Measurements from ENCODE around the gene FECH. TPM values are rescaled to one million over a fixed set of nuclear protein-coding genes. Genes with fewer than 3 reads are reported as not detected.

The FECH gene
- total and polyA plus RNA-seq, 9 of the 15 experiments (the other 6 are each of a cell fraction or from before 2014, with no cell fraction given): 19.8 to 170 (median 56.8) TPM

DNA sequence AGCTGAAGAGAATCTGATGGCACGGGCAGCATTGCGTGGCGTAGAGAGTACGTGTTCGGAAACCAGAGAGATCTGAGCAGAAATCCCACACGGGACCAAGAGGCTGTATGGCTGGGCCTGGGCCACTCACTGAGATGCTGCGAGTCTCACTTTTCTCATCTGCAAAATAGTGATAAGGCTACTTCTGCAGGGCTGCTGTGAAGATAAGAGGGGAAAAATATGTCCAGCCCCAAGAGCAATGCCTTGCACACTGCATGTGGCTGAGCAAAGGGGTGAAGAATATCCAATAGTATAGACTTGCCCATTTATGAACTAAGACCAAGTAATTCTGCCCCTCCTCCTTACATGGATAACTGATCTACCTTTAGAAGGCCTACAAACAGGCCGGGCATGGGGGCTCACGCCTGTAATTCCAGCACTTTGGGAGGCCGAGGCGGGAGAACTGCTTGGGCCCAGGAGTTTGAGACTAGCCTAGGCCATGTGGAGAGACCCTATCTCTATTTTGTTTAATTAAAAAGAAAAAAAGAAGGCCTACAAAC, 3.1 kb downstream of the FECH start (continued):
- TF ChIP-seq, protein P1, sequence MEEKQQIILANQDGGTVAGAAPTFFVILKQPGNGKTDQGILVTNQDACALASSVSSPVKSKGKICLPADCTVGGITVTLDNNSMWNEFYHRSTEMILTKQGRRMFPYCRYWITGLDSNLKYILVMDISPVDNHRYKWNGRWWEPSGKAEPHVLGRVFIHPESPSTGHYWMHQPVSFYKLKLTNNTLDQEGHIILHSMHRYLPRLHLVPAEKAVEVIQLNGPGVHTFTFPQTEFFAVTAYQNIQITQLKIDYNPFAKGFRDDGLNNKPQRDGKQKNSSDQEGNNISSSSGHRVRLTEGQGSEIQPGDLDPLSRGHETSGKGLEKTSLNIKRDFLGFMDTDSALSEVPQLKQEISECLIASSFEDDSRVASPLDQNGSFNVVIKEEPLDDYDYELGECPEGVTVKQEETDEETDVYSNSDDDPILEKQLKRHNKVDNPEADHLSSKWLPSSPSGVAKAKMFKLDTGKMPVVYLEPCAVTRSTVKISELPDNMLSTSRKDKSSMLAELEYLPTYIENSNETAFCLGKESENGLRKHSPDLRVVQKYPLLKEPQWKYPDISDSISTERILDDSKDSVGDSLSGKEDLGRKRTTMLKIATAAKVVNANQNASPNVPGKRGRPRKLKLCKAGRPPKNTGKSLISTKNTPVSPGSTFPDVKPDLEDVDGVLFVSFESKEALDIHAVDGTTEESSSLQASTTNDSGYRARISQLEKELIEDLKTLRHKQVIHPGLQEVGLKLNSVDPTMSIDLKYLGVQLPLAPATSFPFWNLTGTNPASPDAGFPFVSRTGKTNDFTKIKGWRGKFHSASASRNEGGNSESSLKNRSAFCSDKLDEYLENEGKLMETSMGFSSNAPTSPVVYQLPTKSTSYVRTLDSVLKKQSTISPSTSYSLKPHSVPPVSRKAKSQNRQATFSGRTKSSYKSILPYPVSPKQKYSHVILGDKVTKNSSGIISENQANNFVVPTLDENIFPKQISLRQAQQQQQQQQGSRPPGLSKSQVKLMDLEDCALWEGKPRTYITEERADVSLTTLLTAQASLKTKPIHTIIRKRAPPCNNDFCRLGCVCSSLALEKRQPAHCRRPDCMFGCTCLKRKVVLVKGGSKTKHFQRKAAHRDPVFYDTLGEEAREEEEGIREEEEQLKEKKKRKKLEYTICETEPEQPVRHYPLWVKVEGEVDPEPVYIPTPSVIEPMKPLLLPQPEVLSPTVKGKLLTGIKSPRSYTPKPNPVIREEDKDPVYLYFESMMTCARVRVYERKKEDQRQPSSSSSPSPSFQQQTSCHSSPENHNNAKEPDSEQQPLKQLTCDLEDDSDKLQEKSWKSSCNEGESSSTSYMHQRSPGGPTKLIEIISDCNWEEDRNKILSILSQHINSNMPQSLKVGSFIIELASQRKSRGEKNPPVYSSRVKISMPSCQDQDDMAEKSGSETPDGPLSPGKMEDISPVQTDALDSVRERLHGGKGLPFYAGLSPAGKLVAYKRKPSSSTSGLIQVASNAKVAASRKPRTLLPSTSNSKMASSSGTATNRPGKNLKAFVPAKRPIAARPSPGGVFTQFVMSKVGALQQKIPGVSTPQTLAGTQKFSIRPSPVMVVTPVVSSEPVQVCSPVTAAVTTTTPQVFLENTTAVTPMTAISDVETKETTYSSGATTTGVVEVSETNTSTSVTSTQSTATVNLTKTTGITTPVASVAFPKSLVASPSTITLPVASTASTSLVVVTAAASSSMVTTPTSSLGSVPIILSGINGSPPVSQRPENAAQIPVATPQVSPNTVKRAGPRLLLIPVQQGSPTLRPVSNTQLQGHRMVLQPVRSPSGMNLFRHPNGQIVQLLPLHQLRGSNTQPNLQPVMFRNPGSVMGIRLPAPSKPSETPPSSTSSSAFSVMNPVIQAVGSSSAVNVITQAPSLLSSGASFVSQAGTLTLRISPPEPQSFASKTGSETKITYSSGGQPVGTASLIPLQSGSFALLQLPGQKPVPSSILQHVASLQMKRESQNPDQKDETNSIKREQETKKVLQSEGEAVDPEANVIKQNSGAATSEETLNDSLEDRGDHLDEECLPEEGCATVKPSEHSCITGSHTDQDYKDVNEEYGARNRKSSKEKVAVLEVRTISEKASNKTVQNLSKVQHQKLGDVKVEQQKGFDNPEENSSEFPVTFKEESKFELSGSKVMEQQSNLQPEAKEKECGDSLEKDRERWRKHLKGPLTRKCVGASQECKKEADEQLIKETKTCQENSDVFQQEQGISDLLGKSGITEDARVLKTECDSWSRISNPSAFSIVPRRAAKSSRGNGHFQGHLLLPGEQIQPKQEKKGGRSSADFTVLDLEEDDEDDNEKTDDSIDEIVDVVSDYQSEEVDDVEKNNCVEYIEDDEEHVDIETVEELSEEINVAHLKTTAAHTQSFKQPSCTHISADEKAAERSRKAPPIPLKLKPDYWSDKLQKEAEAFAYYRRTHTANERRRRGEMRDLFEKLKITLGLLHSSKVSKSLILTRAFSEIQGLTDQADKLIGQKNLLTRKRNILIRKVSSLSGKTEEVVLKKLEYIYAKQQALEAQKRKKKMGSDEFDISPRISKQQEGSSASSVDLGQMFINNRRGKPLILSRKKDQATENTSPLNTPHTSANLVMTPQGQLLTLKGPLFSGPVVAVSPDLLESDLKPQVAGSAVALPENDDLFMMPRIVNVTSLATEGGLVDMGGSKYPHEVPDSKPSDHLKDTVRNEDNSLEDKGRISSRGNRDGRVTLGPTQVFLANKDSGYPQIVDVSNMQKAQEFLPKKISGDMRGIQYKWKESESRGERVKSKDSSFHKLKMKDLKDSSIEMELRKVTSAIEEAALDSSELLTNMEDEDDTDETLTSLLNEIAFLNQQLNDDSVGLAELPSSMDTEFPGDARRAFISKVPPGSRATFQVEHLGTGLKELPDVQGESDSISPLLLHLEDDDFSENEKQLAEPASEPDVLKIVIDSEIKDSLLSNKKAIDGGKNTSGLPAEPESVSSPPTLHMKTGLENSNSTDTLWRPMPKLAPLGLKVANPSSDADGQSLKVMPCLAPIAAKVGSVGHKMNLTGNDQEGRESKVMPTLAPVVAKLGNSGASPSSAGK (IDR thresholded peaks at IDR 0.05): peak; percentile 90
- TF ChIP-seq ZNF764 (CRISPR knock-in tag; IDR thresholded peaks at IDR 0.05; ENCODE audit: low read depth): no peak
- TF ChIP-seq ZNF699 (CRISPR knock-in tag; IDR thresholded peaks at IDR 0.05; ENCODE audit: insufficient replicate concordance): no peak
- TF ChIP-seq ZNF143 (CRISPR knock-in tag; IDR thresholded peaks at IDR 0.05): no peak
- no peak for TF ChIP-seq MCM7 (IDR thresholded peaks at IDR 0.05)
- TF ChIP-seq, protein P2, sequence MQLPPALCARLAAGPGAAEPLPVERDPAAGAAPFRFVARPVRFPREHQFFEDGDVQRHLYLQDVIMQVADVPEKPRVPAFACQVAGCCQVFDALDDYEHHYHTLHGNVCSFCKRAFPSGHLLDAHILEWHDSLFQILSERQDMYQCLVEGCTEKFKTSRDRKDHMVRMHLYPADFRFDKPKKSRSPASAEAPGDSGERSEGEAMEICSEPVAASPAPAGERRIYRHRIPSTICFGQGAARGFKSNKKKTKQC (CRISPR knock-in tag; IDR thresholded peaks at IDR 0.05): no peak
- 0 out of 4 replicates have a peak, but pooled peaks of 1 of the 2 experiments have one; percentile 25 for TF ChIP-seq FOXK2 (conservative IDR thresholded peaks at IDR 0.05 in 1 of 2, IDR thresholded peaks at IDR 0.05 in 1 of 2; ENCODE audit: low read depth in 2 of 2)
- no peak for TF ChIP-seq ZNF133 (CRISPR knock-in tag; IDR thresholded peaks at IDR 0.05)
- TF ChIP-seq GATAD2B (IDR thresholded peaks at IDR 0.05; ENCODE audit: borderline replicate concordance): peak; percentile 41; the same call in 1 of the 2 replicates
- TF ChIP-seq, protein P3, sequence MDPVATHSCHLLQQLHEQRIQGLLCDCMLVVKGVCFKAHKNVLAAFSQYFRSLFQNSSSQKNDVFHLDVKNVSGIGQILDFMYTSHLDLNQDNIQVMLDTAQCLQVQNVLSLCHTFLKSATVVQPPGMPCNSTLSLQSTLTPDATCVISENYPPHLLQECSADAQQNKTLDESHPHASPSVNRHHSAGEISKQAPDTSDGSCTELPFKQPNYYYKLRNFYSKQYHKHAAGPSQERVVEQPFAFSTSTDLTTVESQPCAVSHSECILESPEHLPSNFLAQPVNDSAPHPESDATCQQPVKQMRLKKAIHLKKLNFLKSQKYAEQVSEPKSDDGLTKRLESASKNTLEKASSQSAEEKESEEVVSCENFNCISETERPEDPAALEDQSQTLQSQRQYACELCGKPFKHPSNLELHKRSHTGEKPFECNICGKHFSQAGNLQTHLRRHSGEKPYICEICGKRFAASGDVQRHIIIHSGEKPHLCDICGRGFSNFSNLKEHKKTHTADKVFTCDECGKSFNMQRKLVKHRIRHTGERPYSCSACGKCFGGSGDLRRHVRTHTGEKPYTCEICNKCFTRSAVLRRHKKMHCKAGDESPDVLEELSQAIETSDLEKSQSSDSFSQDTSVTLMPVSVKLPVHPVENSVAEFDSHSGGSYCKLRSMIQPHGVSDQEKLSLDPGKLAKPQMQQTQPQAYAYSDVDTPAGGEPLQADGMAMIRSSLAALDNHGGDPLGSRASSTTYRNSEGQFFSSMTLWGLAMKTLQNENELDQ (CRISPR knock-in tag; IDR thresholded peaks at IDR 0.05; ENCODE audit: borderline replicate concordance): no peak
- no peak for TF ChIP-seq FOXP1 (CRISPR knock-in tag; IDR thresholded peaks at IDR 0.05)
- TF ChIP-seq, protein P4, sequence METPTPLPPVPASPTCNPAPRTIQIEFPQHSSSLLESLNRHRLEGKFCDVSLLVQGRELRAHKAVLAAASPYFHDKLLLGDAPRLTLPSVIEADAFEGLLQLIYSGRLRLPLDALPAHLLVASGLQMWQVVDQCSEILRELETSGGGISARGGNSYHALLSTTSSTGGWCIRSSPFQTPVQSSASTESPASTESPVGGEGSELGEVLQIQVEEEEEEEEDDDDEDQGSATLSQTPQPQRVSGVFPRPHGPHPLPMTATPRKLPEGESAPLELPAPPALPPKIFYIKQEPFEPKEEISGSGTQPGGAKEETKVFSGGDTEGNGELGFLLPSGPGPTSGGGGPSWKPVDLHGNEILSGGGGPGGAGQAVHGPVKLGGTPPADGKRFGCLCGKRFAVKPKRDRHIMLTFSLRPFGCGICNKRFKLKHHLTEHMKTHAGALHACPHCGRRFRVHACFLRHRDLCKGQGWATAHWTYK (CRISPR knock-in tag; IDR thresholded peaks at IDR 0.05): no peak
